Neural cell (in vitro differentiated cells): Measurements from ENCODE around the gene PLCB1. TPM values are rescaled to one million over a fixed set of nuclear protein-coding genes. Genes with fewer than 3 reads are reported as not detected.
A peak's percentile ranks its signal among the peaks of the same experiment; 100 is the strongest.

ENCODE experiments used
- H2AFZ ChIP-seq: fragments of 200-600, 300-800 bp; sonication (generic), shearing (Covaris generic); 2 replicates; pipeline ENCODE4 v1.6.0; 2014; ENCODE audit warnings: low read depth, mild to moderate bottlenecking, antibody characterized with exemption, low read length, moderate library complexity
- H3F3A ChIP-seq: fragments of 200-600 bp; shearing (Covaris generic); 2 replicates; pipeline ENCODE4 v1.6.1; 2016; ENCODE audit warnings: mild to moderate bottlenecking, moderate library complexity, mixed read lengths, antibody characterized with exemption, low read length; ENCODE audit not compliant: insufficient read depth, poor library complexity, severe bottlenecking
- H3K27ac ChIP-seq: fragments of 200-600, 300-800 bp; sonication (generic), shearing (Covaris generic); 2 replicates; pipeline ENCODE4 v1.5.1; 2014; ENCODE audit warnings: mild to moderate bottlenecking, low read length, moderate library complexity
- H3K27me3 ChIP-seq: fragments of 300-800, 200-600 bp; sonication (generic), shearing (Covaris generic); 2 replicates; pipeline ENCODE4 v1.6.0; 2014; ENCODE audit warnings: mild to moderate bottlenecking, low read depth, low read length, moderate library complexity; ENCODE audit not compliant: insufficient read depth
- H3K36me3 ChIP-seq: fragments of 300-800, 200-600 bp; sonication (generic), shearing (Covaris generic); 2 replicates; pipeline ENCODE4 v1.5.1; 2014; ENCODE audit warnings: mild to moderate bottlenecking, antibody characterized with exemption, low read length, moderate library complexity; ENCODE audit not compliant: insufficient read depth
- H3K4me2 ChIP-seq: fragments of 300-800, 200-600 bp; sonication (generic), shearing (Covaris generic); 2 replicates; pipeline ENCODE4 v1.6.0; 2014; ENCODE audit warnings: mild to moderate bottlenecking, low read length
- H3K4me3 ChIP-seq: fragments of 300-800, 200-600 bp; sonication (generic), shearing (Covaris generic); 2 replicates; pipeline ENCODE4 v1.5.1; 2014; ENCODE audit warnings: mild to moderate bottlenecking, low read length, moderate library complexity
- H3K79me2 ChIP-seq: fragments of 200-600 bp; shearing (Covaris generic); replicated peaks from 2 replicates; pipeline ENCODE4 v1.6.0; 2014; ENCODE audit warnings: mild to moderate bottlenecking, low read length, moderate library complexity; ENCODE audit not compliant: insufficient read depth
- H3K9ac ChIP-seq: fragments of 300-800, 200-600 bp; sonication (generic), shearing (Covaris generic); 2 replicates; pipeline ENCODE4 v1.6.1; 2016; ENCODE audit warnings: mild to moderate bottlenecking, low read length, mixed read lengths
- H3K9me2 ChIP-seq: fragments of 200-600 bp; shearing (Covaris generic); 2 replicates; pipeline ENCODE4 v1.6.1; 2016; ENCODE audit warnings: mild to moderate bottlenecking, low read length, mixed read lengths; ENCODE audit not compliant: insufficient read depth
- H3K9me3 ChIP-seq: fragments of 200-600, 300-800 bp; sonication (generic), shearing (Covaris generic); 2 replicates; pipeline ENCODE4 v1.6.1; 2016; ENCODE audit warnings: mild to moderate bottlenecking, mixed run types, low read length, moderate library complexity, mixed read lengths
- H4K20me1 ChIP-seq: fragments of 200-600 bp; shearing (Covaris generic); 2 replicates; pipeline ENCODE4 v1.6.1; 2016; ENCODE audit warnings: mild to moderate bottlenecking, mixed run types; ENCODE audit not compliant: insufficient read depth
- CTCF ChIP-seq: fragments of 450-650 bp; IDR thresholded peaks from 2 replicates; pipeline ENCODE4 v1.5.1; 2014; ENCODE audit warnings: antibody characterized with exemption, mild to moderate bottlenecking, moderate library complexity; ENCODE audit not compliant: poor library complexity, severe bottlenecking
- EP300 ChIP-seq: fragments of 450-650 bp; conservative IDR thresholded peaks from 2 replicates; pipeline ENCODE4 v1.6.1; 2014; ENCODE audit warnings: antibody characterized with exemption, mild to moderate bottlenecking, moderate library complexity; ENCODE audit not compliant: poor library complexity, severe bottlenecking
- EZH2 ChIP-seq: fragments of 200-600, 300-800 bp; shearing (Covaris generic), sonication (generic); IDR thresholded peaks from 2 replicates; pipeline ENCODE4 v1.6.1; 2014; ENCODE audit warnings: antibody characterized with exemption, low read length, borderline replicate concordance, mild to moderate bottlenecking; ENCODE audit not compliant: insufficient read depth, poor library complexity, severe bottlenecking
- MXI1 ChIP-seq: fragments of 450-650 bp; conservative IDR thresholded peaks from 2 replicates; pipeline ENCODE4 v1.6.1; 2014; ENCODE audit warnings: antibody characterized with exemption, mild to moderate bottlenecking; ENCODE audit not compliant: poor library complexity, severe bottlenecking
- POLR2AphosphoS5 ChIP-seq: IDR thresholded peaks from 2 replicates; pipeline ENCODE4 v1.6.1; 2012
- RAD21 ChIP-seq: fragments of 450-650 bp; conservative IDR thresholded peaks from 2 replicates; pipeline ENCODE4 v1.6.1; 2014; ENCODE audit warnings: antibody characterized with exemption, mild to moderate bottlenecking, moderate library complexity
- REST ChIP-seq: IDR thresholded peaks from 2 replicates; pipeline ENCODE4 v1.6.1; 2012; ENCODE audit warnings: borderline replicate concordance
- SMC3 ChIP-seq: fragments of 450-650 bp; conservative IDR thresholded peaks from 2 replicates; pipeline ENCODE4 v1.6.1; 2014; ENCODE audit warnings: antibody characterized with exemption, mild to moderate bottlenecking, moderate library complexity; ENCODE audit not compliant: poor library complexity
- TAF1 ChIP-seq: IDR thresholded peaks from 2 replicates; pipeline ENCODE4 v1.6.1; 2012; ENCODE audit warnings: low read depth
- polyA plus RNA-seq: library from polyadenylated mRNA; depleted of rRNA; stranded (reverse); fragments of >200 nt; gene quantifications from 2 replicates; pipeline ENCODE4 v1.2.3, GENCODE V29; 2014

Gene PLCB1
- polyA plus RNA-seq, 1 donor from 2014 or later = 11.4 TPM

- H3K79me2 ChIP-seq = no peaks in the 10 kb centered on the region
- no peak overlapping the region for H2AFZ ChIP-seq
- no peak overlapping the region for H3K9ac ChIP-seq
- no peaks in the 10 kb centered on the region for H3K9me2 ChIP-seq
- no peaks in the 10 kb centered on the region for H3K36me3 ChIP-seq
- H3K4me2 ChIP-seq = no peak overlapping the region
- H3K27ac ChIP-seq = no peak overlapping the region
- TF ChIP-seq MXI1 (no peak), EZH2 (no peak), RAD21 (no peak), CTCF (no peak), TAF1 (no peak), POLR2AphosphoS5 (no peak), EP300 (no peak), SMC3 (no peak), REST (no peak)
- no peaks in the 10 kb centered on the region for H3F3A ChIP-seq
- no peak overlapping the region for H3K4me3 ChIP-seq
- no peaks in the 10 kb centered on the region for H3K27me3 ChIP-seq
- no peaks in the 10 kb centered on the region for H4K20me1 ChIP-seq
- no peaks in the 10 kb centered on the region for H3K9me3 ChIP-seq
Measured at GRCh38 chr20:8386991-8387390, 254.9 kb downstream of the PLCB1 start.

- Histone ChIP-seq H3K4me2 (peak overlapping the region; percentile 46), H4K20me1 (no peaks in the 10 kb centered on the region), H3K4me3 (peak overlapping the region; percentile 32), H3F3A (no peaks in the 10 kb centered on the region), H2AFZ (no peak overlapping the region), H3K9me2 (no peaks in the 10 kb centered on the region), H3K9ac (no peak overlapping the region), H3K27ac (peak overlapping the region; percentile 50), H3K27me3 (no peaks in the 10 kb centered on the region), H3K79me2 (no peaks in the 10 kb centered on the region), H3K9me3 (no peaks in the 10 kb centered on the region), H3K36me3 (no peaks in the 10 kb centered on the region)
- no peak for TF ChIP-seq REST
- TF ChIP-seq MXI1 = no peak
- no peak for TF ChIP-seq SMC3
- TF ChIP-seq POLR2AphosphoS5 = no peak
- no peak for TF ChIP-seq CTCF
- TF ChIP-seq TAF1 = no peak
- TF ChIP-seq EZH2 = no peak
- TF ChIP-seq EP300 = no peak
- no peak for TF ChIP-seq RAD21
Measured at GRCh38 chr20:8388141-8388540, 256.1 kb downstream of the PLCB1 start.
